GM19099 (cell line): ENCODE measurements around the gene PSAP.

ENCODE experiments used
- POLR2A ChIP-seq: IDR thresholded peaks from 3 replicates; pipeline ENCODE4 v1.6.1; 2011; ENCODE audit warnings: low read depth; ENCODE audit not compliant: insufficient read length; ENCODE audit errors: extremely low read depth

The PSAP gene

GRCh38 chr10:71766717-71767419, 84.2 kb downstream of the PSAP start:
- TF ChIP-seq POLR2A, result no peak
